DND-41 (cell line): Measurements from ENCODE around the gene DES.

Source experiments
- EZH2 ChIP-seq: IDR thresholded peaks from 3 replicates; pipeline ENCODE4 v1.6.1; 2012; ENCODE audit warnings: borderline replicate concordance, low read depth, mild to moderate bottlenecking, moderate library complexity, low read length, inconsistent platforms; ENCODE audit not compliant: severe bottlenecking
- TF ChIP-seq, protein P1 (sequence below): IDR thresholded peaks from 2 replicates; pipeline ENCODE4 v1.5.1; 2012; ENCODE audit warnings: borderline replicate concordance, low read length, moderate library complexity, mild to moderate bottlenecking; ENCODE audit not compliant: poor library complexity, severe bottlenecking; ENCODE audit errors: extremely low read depth

- TF ChIP-seq, protein P1, sequence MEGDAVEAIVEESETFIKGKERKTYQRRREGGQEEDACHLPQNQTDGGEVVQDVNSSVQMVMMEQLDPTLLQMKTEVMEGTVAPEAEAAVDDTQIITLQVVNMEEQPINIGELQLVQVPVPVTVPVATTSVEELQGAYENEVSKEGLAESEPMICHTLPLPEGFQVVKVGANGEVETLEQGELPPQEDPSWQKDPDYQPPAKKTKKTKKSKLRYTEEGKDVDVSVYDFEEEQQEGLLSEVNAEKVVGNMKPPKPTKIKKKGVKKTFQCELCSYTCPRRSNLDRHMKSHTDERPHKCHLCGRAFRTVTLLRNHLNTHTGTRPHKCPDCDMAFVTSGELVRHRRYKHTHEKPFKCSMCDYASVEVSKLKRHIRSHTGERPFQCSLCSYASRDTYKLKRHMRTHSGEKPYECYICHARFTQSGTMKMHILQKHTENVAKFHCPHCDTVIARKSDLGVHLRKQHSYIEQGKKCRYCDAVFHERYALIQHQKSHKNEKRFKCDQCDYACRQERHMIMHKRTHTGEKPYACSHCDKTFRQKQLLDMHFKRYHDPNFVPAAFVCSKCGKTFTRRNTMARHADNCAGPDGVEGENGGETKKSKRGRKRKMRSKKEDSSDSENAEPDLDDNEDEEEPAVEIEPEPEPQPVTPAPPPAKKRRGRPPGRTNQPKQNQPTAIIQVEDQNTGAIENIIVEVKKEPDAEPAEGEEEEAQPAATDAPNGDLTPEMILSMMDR = no peak
- no peak for TF ChIP-seq EZH2
Observed at GRCh38 chr2:219368690-219369191, 49.4 kb upstream of the DES start.
